Measurements from ENCODE around the gene RAMP2. TPM values are rescaled to one million over a fixed set of nuclear protein-coding genes. Genes with fewer than 3 reads are reported as not detected.
A peak's percentile ranks its signal among the peaks of the same experiment; 100 is the strongest.

RAMP2 gene
- total and polyA plus RNA-seq, 2 of the 4 experiments (the other 2 are of a cell fraction) = 0.18 to 2.5 TPM

DNA sequence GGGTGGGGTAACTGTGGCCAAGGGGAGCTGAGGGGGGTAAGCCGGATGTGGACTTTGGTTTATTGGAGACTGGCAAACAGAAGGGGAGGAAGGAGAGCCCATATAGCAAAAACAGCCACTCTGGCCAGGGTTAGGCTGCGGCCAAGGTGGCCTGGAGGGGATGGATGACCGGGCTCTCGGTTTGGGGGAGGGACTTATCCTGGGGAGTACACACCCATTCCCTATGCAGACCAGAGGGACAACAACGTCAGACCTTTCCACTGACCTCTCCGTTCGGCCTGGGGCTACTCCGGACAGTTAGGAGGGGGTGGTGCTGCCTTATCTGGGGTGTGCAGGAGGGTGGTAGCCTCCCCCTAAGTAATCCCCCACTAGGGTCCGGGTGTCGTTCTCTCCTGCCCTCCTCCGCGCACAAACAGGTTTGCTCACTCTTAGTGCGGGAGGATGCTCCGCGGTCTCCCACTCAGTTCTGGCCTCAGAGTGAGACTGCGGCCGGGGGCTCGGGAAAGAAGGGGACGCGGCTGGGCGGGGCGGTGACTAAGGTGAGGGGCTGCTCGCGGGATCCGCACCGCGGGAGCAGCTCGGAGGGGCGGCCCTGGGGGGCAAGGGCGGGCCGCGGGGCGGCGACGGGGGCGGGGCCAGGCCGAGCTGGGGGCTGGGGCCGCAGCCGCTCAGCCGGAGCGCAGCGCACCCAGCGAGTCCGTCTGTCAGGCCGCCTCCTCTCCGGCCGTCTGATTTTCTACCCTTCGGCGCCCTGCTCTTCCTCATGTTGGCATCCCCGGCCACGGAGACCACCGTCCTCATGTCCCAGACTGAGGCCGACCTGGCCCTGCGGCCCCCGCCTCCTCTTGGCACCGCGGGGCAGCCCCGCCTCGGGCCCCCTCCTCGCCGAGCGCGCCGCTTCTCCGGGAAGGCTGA, 19.2 kb downstream of the RAMP2 start, which contains the start of gene WNK4:
WNK4 (plus strand) TSS at position 675 of the 915 bp plus-strand sequence; CDS start at position 764, 89 bp downstream.
- H3K18ac ChIP-seq (ENCODE audit: low read depth, low read length) = no peak within 1 kb of the TSS
- peak within 1 kb of the TSS; percentile 93 for H2BK120ac ChIP-seq (ENCODE audit: low read depth, low read length)
- intact Hi-C loops (cut with micrococcal nuclease) = no loop called here
- peak within 1 kb of the TSS; percentile 99 for H2AK9ac ChIP-seq (replicated peaks; ENCODE audit: low read depth, low read length, poor library complexity)
- peaks cover 25% of the 10 kb centered on the region for H3K36me3 ChIP-seq (ENCODE audit: control insufficient read depth, insufficient read depth, low read length)
- H4K5ac ChIP-seq (ENCODE audit: low read depth, low read length) = peak within 1 kb of the TSS; percentile 2; the same call in 1 of the 2 replicates
- dilution Hi-C loops (cut with HindIII; ENCODE audit: low sequenced_read_pairs, unreplicated experiment) = no loop called here
- H3K56ac ChIP-seq (ENCODE audit: extremely low read depth, insufficient read depth, low read length) = no peak within 1 kb of the TSS
- H3K4ac ChIP-seq (ENCODE audit: low read depth, low read length) = peak within 1 kb of the TSS; percentile 81
- H2BK20ac ChIP-seq (ENCODE audit: low read depth, low read length) = peak within 1 kb of the TSS; percentile 37; the same call in 1 of the 2 replicates
- no peaks in the 10 kb centered on the region for H4K20me1 ChIP-seq (ENCODE audit: insufficient read depth, low read length)
- peak within 1 kb of the TSS; percentile 41; the same call in 1 of the 2 replicates for H3K27ac ChIP-seq (ENCODE audit: insufficient read depth, low read length)
- H2AFZ ChIP-seq (replicated peaks; ENCODE audit: low read length, poor library complexity) = peak within 1 kb of the TSS; percentile 93
- H3K23ac ChIP-seq (ENCODE audit: low read depth, low read length) = peak within 1 kb of the TSS; percentile 96
- in situ Hi-C loops (cut with MboI; ENCODE audit: low sequenced_read_pairs) = no loop called here
- H3K4me2 ChIP-seq (ENCODE audit: low read depth, low read length) = peak within 1 kb of the TSS; percentile 87
- DNase-seq = no peak
- TF ChIP-seq, protein P1, sequence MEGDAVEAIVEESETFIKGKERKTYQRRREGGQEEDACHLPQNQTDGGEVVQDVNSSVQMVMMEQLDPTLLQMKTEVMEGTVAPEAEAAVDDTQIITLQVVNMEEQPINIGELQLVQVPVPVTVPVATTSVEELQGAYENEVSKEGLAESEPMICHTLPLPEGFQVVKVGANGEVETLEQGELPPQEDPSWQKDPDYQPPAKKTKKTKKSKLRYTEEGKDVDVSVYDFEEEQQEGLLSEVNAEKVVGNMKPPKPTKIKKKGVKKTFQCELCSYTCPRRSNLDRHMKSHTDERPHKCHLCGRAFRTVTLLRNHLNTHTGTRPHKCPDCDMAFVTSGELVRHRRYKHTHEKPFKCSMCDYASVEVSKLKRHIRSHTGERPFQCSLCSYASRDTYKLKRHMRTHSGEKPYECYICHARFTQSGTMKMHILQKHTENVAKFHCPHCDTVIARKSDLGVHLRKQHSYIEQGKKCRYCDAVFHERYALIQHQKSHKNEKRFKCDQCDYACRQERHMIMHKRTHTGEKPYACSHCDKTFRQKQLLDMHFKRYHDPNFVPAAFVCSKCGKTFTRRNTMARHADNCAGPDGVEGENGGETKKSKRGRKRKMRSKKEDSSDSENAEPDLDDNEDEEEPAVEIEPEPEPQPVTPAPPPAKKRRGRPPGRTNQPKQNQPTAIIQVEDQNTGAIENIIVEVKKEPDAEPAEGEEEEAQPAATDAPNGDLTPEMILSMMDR (conservative IDR thresholded peaks at IDR 0.05; ENCODE audit: low read depth, low read length) = no peak
- TF ChIP-seq RAD21 (IDR thresholded peaks at IDR 0.05; ENCODE audit: low read length) (no peak), MAZ (IDR thresholded peaks at IDR 0.05; ENCODE audit: borderline replicate concordance, low read depth, low read length) (peak; percentile 30; the same call in 1 of the 2 replicates), NFE2L2 (IDR thresholded peaks at IDR 0.05; ENCODE audit: low read depth, low read length) (no peak), SMC3 (IDR thresholded peaks at IDR 0.05; ENCODE audit: low read depth, low read length) (no peak), CHD1 (IDR thresholded peaks at IDR 0.05; ENCODE audit: low read depth, low read length) (no peak), BHLHE40 (IDR thresholded peaks at IDR 0.05; ENCODE audit: low read depth, low read length) (no peak)
- H3K27me3 ChIP-seq (ENCODE audit: control insufficient read depth, insufficient read depth, low read length) = no peaks in the 10 kb centered on the region
- ChIA-PET CTCF (interaction anchor here (0.7 kb wide), 1 partner anchor 53 kb away, joined by 3 read pairs; the partner anchor contains the start of gene PSME3), POLR2A (ENCODE audit: unreplicated experiment) (no interaction called here)
- peak within 1 kb of the TSS; percentile 37 for H2BK5ac ChIP-seq (ENCODE audit: low read depth, low read length, poor library complexity, severe bottlenecking)
- H3K9me1 ChIP-seq (ENCODE audit: insufficient read depth, low read length) = peaks cover 34% of the 10 kb centered on the region
- peak within 1 kb of the TSS; percentile 70 for H4K91ac ChIP-seq (ENCODE audit: insufficient read depth, low read depth, low read length)
- no peaks in the 10 kb centered on the region for H3K9me3 ChIP-seq (ENCODE audit: control insufficient read depth, insufficient read depth, low read length)
- peak within 1 kb of the TSS; percentile 84 for H3K14ac ChIP-seq (replicated peaks; ENCODE audit: low read depth, low read length)
- peaks cover 3 to 58% of the 10 kb centered on the region in 2 experiments for H3K79me1 ChIP-seq (ENCODE audit: low read depth in 1 of 2, low read length in 2 of 2)
- peak within 1 kb of the TSS; percentile 52; the same call in 1 of the 3 replicates for H2BK15ac ChIP-seq (ENCODE audit: low read depth, low read length)
- ATAC-seq (ENCODE audit: low read depth) = peak; percentile 82
- peak within 1 kb of the TSS; percentile 72 to 79 for H4K8ac ChIP-seq (ENCODE audit: low read depth in 2 of 2, low read length in 2 of 2)
- H3K4me1 ChIP-seq (ENCODE audit: control insufficient read depth, insufficient read depth, low read length) = peaks cover 26% of the 10 kb centered on the region
- H3K9ac ChIP-seq (ENCODE audit: low read depth, low read length) = peak within 1 kb of the TSS; percentile 71
- peak within 1 kb of the TSS; percentile 98 for H2AK5ac ChIP-seq (ENCODE audit: low read depth, low read length)
- WGBS, 2 experiments (ENCODE audit: extremely low coverage in 2 of 2, insufficient read length in 1 of 2) = 1% methylated on average over 18 of the region's 65 CpGs; no CpG with 5 or more reads in 1 of the 2 experiments
- BruUV-seq (replicated peaks) = no TSS peak
- H3K4me3 ChIP-seq (ENCODE audit: insufficient read depth, low read depth, low read length) = peak within 1 kb of the TSS; percentile 76
